HG03354 (cell line): Measurements from ENCODE around the gene LMNTD1.
A peak's percentile ranks its signal among the peaks of the same experiment; 100 is the strongest.
"Not testable (repeated sequence)": the region's sequence is repeated elsewhere in the genome, so short reads cannot be mapped to it uniquely, and the experiment has no call there.

Experiments used
- ATAC-seq: cut with Tn5 transposase; IDR thresholded peaks from one replicate; pipeline ENCODE4 v1.9.1; 2021; ENCODE audit warnings: mild to moderate bottlenecking; ENCODE audit not compliant: unreplicated experiment, poor library complexity, severe bottlenecking

Gene LMNTD1

DNA sequence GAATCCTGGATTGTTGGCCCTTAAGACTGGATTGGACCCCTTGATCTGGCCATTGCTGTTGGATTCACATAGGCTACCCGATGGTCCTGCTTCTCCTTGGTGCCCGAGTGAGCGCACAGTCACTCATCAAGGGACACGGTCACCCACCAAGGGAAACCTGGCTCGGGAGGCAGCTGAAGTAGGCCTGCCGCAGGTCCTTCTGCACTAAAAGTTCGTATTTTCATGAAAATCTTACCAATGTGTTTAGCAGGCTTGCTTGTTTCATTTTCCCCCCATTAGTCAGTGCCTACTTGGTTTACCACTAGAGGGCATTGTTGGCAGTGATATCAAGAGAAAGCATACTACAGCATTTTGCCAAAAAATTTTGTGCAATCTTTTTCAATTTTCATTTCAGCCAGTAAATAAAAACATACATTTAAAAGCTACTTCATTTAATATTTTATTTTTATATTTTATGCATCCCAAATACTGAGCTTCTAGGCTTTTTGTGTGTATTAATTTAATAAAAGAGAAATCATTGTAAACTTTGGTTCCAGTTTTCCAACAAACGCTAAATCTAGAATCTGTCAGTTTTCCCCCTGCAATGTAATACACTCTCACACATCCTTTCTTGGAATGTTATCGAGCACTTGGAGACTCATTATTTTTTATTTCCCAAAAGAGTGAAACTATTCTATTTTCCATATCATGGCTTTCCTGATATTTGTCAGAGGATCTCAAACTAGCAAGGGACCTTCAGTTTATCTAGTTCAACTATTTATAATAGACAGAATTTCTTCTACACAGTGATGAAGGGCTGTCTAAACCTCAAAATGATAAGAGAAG, 116.7 kb downstream of the LMNTD1 start:
- ATAC-seq: peak; percentile 86

DNA sequence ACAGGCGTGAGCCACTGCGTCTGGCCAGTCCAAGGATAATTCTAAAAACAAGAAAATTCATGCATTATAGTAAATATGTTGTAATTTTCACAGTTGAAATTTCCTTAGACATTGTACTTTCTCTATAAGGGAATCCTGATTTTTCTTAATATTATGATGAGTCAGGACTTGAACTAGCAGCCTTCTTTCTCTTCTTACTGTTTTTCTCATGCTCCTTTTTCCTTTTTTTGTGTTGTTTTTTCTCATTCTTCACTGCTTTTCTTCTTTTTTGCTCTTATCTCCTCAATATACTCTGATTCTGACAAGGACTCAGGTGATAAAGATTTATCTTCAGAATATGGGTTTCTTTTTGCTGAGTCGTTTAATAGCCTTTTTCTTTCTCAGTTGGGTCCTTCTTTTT, 117.7 kb downstream of the LMNTD1 start:
- ATAC-seq: no peak

DNA sequence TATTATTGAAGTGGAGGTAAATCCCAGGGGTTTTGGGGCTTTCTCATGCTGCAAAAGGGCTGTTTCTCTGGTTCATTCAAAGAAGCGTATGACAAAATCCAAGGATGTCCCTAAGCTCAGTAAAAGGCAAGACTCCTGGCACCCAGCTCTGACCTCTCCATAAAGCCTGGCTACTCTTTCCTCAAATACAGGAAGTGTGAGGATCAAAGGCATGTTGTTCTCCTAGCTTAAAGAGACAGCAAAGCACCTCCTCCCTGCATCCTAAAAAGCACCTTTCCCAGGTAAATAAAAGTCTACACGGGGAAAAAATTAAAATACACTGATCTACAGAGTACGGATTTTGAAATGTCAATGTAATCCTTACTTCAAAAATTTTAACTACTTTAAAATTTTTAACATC, 118.6 kb downstream of the LMNTD1 start:
- ATAC-seq: no peak

DNA sequence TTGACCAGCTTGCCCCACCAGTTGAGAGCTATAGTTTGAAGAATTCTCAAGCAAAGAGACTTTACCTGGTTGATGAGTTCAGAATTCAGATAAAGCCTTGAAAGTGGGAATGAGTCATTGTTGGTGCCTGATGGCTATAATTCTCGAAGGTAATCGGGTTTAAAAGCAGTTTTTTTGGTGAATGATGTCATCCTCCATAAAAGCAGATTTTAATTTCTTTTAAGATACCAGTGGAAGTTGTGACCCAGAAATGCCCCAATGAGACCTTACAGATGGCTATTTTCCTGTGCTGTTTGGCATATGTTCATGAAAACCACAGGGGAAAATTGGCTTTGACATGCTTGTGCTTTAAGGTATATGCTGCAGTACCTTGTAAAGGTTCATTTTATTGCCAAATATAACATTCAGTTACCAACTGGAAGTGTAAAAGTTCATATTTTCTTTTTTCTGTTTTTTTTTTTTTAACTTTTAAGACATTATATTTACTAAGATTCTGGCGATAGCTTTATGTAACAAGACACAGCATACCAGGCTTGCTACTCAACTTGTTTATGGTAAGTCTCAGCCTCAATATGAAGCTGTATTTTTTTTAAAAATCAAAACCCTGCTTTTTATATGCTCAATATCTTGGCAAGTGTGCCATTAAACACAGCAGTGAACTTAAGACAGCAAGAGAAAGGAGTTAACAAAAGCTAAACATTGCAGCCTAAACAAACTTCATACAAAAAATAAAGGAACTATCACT, 119.3 kb downstream of the LMNTD1 start:
- ATAC-seq: no peak

DNA sequence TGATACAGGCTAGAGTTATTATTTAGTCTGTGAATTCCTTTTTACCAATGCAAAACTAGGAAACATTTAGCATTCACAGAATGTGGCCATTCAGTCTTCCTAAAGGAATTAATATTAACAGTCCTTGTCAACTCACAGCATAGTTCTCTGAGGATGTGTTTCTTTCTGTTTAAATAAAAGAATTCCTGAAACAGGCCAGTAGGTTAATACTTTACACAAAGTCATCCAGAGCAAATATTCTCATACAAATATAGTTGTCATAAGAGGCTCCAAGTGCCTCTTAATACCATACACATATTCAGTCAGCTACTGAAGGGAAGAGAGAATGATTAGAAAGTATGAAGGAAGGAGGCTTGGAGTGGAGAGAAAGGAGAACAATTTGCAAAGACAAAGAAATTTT, 120.1 kb downstream of the LMNTD1 start:
- no peak for ATAC-seq

DNA sequence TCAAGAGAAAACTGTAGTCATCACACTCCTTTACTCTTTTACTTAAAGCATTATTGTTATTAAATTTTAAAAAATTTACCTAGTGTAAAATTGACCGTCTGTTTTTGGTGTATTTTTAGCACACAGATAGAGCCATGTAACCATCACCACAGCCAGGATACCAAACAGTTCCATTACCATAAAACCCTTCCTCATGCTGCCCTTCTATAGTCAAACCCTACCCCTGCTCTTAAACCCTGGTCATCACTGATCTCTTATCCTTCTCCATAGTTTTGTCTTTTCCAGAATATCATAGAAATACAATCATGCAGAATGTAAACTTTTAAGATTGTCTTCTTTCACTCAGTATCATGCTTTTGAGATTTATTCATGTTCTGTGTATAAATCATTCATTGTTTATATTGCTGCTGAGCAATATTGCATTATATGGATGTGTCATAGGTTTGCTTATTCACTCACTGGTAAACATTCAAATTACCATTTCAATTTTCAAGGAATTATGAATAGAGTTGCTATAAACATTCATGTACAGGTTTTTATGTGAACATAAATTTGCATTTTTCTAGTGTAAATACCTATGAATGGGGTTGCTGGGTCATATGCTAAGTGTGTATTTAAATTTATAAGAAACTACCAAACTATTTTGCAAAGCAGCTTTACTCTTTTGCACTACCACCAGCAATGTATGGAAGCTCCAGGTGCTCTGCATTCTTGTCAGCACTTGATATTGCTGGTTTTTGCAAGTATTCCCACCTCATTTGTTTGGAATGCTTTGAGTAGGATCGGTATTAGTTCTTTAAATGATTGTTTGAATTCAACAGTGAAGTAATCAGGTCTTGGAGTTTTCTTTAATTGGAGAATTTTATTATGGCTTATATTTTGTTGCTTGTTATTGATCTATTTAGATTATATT, 125.5 kb downstream of the LMNTD1 start:
- no peak for ATAC-seq

DNA sequence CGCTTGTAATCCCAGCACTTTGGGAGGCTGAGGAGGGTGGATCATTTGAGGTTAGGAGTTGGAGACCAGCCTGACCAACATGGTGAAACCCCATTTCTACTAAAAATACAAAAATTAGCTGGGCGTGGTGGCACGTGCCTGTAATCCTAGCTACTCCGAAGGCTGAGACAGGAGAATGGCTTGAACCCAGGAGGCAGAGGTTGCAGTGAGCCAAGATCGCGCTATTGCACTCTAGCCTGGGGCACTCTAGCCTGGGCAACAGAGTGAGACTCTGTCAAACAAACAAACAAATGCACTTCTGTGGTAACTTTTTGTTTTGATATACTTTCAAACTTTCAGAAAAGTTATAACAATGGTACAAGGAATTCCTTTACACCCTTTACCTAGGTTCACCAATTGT, 126.3 kb downstream of the LMNTD1 start:
- ATAC-seq: not testable (repeated sequence)
